ENCODE measurements around the gene CCKAR. TPM values are rescaled to one million over a fixed set of nuclear protein-coding genes. Genes with fewer than 3 reads are reported as not detected.

The CCKAR gene
- total RNA-seq, 1 experiment from 2014 or later, result not detected

GRCh38 chr4:26459756-26460530 lies 30.3 kb downstream of the CCKAR start:
- no peak overlapping the region for H3K27ac ChIP-seq (ENCODE audit: low read length)
- ChIA-PET POLR2A (no interaction called here), CTCF (no interaction called here)
- no peaks in the 10 kb centered on the region for H3K9me3 ChIP-seq (ENCODE audit: control insufficient read depth, insufficient read depth, low read depth, low read length)
- ATAC-seq (no peak), DNase-seq (ENCODE audit: low read depth, low spot score) (no peak)
- no peak overlapping the region for H3K4me3 ChIP-seq (ENCODE audit: low read depth in 2 of 2, low read length in 2 of 2)
- intact Hi-C loops (cut with micrococcal nuclease; ENCODE audit: unreplicated experiment) (no loop called here), in situ Hi-C loops (cut with HindIII; ENCODE audit: low pct_unique_long_range_greater_than_20kb, low sequenced_read_pairs) (no loop called here)
- H3K27me3 ChIP-seq (ENCODE audit: control insufficient read depth, insufficient read depth, low read length), result no peaks in the 10 kb centered on the region; the same call in 1 of the 2 replicates
- no peak for TF ChIP-seq SIN3A (IDR thresholded peaks at IDR 0.05; ENCODE audit: borderline replicate concordance, insufficient read depth, low read depth, low read length)
- no peak for TF ChIP-seq CTCF (IDR thresholded peaks at IDR 0.05)
- no peak for TF ChIP-seq REST (IDR thresholded peaks at IDR 0.05; ENCODE audit: insufficient read depth in 1 of 2, low read depth in 2 of 2, low read length in 1 of 2)
- no peak for TF ChIP-seq POLR2AphosphoS5 (IDR thresholded peaks at IDR 0.05; ENCODE audit: low read depth, low read length)
- no peak for TF ChIP-seq TCF7L2 (IDR thresholded peaks at IDR 0.05; ENCODE audit: low read depth, low read length)
- no peaks in the 10 kb centered on the region for H3K4me1 ChIP-seq (ENCODE audit: control insufficient read depth, insufficient read depth, low read length)
- no peaks in the 10 kb centered on the region for H3K36me3 ChIP-seq (ENCODE audit: control insufficient read depth, insufficient read depth, low read length)
- BruUV-seq (replicated peaks), result no TSS peak

GRCh38 chr4:26459054-26459755 lies 31.1 kb downstream of the CCKAR start:
- Histone ChIP-seq H3K4me1 (ENCODE audit: control insufficient read depth, insufficient read depth, low read length) (no peaks in the 10 kb centered on the region), H3K27ac (ENCODE audit: low read length) (no peak overlapping the region), H3K36me3 (ENCODE audit: control insufficient read depth, insufficient read depth, low read length) (no peaks in the 10 kb centered on the region), H3K27me3 (ENCODE audit: control insufficient read depth, insufficient read depth, low read length) (no peaks in the 10 kb centered on the region; the same call in 1 of the 2 replicates), H3K4me3 (ENCODE audit: low read depth in 2 of 2, low read length in 2 of 2) (peak overlapping the region in 1 of 2 experiments; percentile 30; a peak in 1 of 4 replicates), H3K9me3 (ENCODE audit: control insufficient read depth, insufficient read depth, low read depth, low read length) (no peaks in the 10 kb centered on the region)
- CTCF ChIA-PET, result no interaction called here
- peak; percentile 20 for DNase-seq (ENCODE audit: low read depth, low spot score)
- intact Hi-C loops (cut with micrococcal nuclease; ENCODE audit: unreplicated experiment) (no loop called here), in situ Hi-C loops (cut with HindIII; ENCODE audit: low pct_unique_long_range_greater_than_20kb, low sequenced_read_pairs) (no loop called here)
- no peak for TF ChIP-seq TCF7L2 (IDR thresholded peaks at IDR 0.05; ENCODE audit: low read depth, low read length)
- TF ChIP-seq CTCF (IDR thresholded peaks at IDR 0.05), result peak; percentile 67
- ATAC-seq, result no peak
- BruUV-seq (replicated peaks), result no TSS peak
- POLR2A ChIA-PET, result no interaction called here

Data from Panc1 (cell line).